ENCODE results near the gene SND1.

SND1 gene

DNA sequence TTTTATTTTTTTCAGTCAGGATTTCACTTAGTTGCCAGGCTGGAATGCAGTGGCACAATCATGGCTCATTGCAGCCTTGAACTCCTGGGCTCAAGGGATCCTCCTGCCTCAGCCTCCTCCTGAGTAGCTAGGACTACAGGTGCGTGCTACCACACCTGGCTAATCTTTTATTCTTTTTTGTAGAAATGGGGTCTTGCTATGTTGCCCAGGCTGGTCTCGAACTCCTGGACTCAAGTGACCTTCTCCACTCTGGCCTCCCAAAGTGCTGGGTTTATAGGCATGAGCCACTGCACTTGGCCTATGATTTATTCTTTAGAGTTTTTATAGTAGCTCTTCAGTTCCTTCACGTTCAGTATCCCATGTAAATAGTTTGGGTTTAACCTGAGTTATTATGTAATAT is 5.5 kb downstream of the SND1 start:
- DNase-seq (ENCODE audit: low spot score) = no peak
- TF ChIP-seq, protein P1, sequence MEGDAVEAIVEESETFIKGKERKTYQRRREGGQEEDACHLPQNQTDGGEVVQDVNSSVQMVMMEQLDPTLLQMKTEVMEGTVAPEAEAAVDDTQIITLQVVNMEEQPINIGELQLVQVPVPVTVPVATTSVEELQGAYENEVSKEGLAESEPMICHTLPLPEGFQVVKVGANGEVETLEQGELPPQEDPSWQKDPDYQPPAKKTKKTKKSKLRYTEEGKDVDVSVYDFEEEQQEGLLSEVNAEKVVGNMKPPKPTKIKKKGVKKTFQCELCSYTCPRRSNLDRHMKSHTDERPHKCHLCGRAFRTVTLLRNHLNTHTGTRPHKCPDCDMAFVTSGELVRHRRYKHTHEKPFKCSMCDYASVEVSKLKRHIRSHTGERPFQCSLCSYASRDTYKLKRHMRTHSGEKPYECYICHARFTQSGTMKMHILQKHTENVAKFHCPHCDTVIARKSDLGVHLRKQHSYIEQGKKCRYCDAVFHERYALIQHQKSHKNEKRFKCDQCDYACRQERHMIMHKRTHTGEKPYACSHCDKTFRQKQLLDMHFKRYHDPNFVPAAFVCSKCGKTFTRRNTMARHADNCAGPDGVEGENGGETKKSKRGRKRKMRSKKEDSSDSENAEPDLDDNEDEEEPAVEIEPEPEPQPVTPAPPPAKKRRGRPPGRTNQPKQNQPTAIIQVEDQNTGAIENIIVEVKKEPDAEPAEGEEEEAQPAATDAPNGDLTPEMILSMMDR (IDR thresholded peaks at IDR 0.05; ENCODE audit: borderline replicate concordance, control extremely low read depth, extremely low read depth, insufficient read depth, missing control alignments) = no peak
- in situ Hi-C loops (cut with MboI; ENCODE audit: low sequenced_read_pairs, unreplicated experiment) = no loop called here

DNA sequence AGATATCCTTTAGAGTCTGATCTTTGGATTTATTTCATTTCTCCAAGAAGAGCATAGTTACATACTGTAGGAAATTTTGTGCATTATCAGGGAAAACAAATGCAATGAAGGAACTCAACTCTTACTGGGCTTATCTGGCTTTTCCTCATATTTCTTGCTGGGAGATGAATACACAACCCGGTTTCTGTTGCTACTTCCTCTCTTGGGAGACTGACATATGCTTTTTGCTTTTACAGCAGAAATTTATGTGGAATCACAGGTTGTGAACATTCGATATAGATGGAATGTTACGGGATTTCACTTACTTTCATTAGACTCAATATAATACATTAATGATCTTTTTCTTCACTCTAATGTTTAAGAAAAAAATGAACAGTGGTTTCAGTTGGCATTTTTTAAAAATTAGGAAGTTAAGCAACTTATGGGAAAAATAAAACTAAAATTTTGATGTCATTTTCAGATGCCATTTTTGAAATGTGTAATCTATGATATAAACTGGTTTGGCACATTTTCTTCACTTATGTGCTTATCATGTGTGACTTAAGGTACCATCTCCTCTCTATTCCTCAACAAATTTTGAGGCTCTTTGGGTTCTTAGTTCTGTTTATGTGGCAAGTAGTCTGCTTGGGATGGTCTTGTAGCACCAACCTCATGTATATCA is 7.1 kb downstream of the SND1 start:
- TF ChIP-seq, protein P1 (IDR thresholded peaks at IDR 0.05; ENCODE audit: borderline replicate concordance, control extremely low read depth, extremely low read depth, insufficient read depth, missing control alignments) = no peak
- in situ Hi-C loops (cut with MboI; ENCODE audit: low sequenced_read_pairs, unreplicated experiment) = no loop called here
- DNase-seq (ENCODE audit: low spot score) = no peak

DNA sequence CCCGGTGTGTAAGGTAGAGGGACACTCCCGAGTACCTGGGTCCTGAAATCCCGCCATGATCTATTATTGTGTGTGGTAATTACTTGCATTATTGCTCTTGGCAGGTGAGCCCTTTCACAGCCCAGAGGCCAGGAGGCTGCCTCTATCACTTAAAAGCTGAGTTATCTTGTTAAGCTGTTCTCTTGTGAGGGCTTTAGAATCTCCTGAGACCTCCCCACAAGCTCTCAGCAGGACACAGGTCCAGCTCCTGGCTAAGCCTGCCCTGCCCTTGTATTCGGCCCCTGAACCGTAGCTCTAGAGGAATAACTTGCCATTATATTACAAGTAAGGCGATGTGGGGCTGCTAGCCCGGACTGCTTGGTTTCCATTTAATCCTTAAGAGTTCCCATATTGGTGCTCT is 13.9 kb downstream of the SND1 start:
- DNase-seq (ENCODE audit: low spot score) = no peak
- in situ Hi-C loops (cut with MboI; ENCODE audit: low sequenced_read_pairs, unreplicated experiment) = no loop called here
- TF ChIP-seq, protein P1 (IDR thresholded peaks at IDR 0.05; ENCODE audit: borderline replicate concordance, control extremely low read depth, extremely low read depth, insufficient read depth, missing control alignments) = no peak

DNA sequence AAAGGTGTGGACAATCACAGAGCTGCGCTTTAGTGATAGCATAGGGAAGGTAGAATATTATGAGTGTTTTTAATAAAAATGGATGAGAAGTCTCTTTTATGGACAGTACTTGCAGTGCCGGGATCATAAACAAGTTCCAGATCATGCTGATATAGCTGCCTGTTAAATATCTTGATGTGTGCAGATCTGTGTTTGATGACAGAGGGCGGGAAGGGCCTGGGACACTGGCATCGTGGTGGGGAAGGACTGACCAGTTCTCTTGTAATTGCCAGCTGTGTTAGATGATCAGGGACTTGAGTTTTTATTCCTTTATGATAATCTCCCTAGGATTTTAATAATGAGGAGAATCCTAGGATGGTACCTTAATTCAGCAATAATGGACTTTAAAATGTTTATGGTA is 14.6 kb downstream of the SND1 start:
- TF ChIP-seq, protein P1 (IDR thresholded peaks at IDR 0.05; ENCODE audit: borderline replicate concordance, control extremely low read depth, extremely low read depth, insufficient read depth, missing control alignments) = no peak
- in situ Hi-C loops (cut with MboI; ENCODE audit: low sequenced_read_pairs, unreplicated experiment) = no loop called here
- DNase-seq (ENCODE audit: low spot score) = no peak

DNA sequence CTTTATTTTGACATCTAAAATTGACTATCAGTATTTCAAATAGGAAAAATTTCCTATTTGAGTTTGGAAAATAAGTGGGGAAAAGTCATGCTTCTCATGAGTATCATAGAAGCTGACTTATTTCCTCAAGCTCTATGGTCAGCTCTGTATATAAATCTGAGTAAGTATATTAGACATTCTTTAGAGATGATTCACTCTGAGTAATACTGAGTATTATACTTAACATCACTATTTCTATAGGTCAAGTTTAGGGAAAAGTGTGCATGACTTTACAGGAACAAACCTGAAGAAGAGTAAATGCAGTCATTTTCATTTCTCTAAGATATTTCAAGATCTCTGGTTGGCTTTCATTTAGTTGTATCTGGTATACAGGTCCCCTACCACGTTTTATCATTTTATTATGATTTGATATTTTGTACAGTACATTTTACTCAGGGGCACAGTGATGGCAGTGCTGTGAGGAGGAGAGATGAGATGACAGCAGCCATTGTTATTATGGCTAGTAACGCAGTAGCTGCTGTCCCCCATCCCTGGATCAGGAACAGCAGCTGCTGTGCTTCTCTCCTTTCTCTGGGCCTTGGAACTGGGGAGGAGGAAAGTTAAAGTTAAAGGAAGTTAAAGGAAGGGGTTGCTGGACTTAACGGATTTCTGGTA is 15.2 kb downstream of the SND1 start:
- TF ChIP-seq, protein P1 (IDR thresholded peaks at IDR 0.05; ENCODE audit: borderline replicate concordance, control extremely low read depth, extremely low read depth, insufficient read depth, missing control alignments) = no peak
- in situ Hi-C loops (cut with MboI; ENCODE audit: low sequenced_read_pairs, unreplicated experiment) = no loop called here
- DNase-seq (ENCODE audit: low spot score) = no peak

DNA sequence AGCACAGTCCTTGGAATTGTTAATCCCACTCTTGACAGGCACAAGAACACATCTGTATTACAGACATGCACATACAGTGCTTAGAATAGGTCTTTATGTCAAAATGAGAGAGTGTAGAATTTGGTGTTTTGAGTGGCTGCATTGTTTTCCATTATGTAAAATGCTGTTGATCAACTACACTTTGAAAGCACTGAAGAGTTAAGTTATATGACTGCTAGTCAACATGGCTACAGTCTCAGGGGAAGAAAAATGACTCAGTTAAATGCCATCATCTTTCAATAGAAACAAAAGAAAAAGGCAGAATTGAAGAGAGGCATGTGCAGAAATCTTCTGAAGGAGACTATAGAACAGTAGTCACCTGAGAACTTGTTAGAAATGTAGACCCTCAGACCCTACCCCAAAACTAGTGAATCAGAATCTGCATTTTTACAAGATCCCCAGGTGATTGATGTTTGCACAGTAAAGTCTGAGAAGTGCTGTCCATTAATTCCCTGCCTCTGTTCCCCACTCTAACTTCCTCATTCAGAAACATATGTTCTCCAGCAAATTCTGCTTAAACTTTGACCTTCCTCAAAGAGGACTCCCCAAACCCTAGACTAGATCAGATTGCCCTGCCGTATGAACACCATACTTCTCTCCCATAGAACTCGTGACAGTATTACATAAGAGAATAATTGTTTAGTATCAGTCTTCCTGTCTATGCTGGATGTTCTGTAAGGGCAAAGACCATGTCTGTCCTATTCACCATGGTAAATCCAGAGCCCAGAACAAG is 16.0 kb downstream of the SND1 start:
- DNase-seq (ENCODE audit: low spot score) = no peak
- TF ChIP-seq, protein P1 (IDR thresholded peaks at IDR 0.05; ENCODE audit: borderline replicate concordance, control extremely low read depth, extremely low read depth, insufficient read depth, missing control alignments) = no peak
- in situ Hi-C loops (cut with MboI; ENCODE audit: low sequenced_read_pairs, unreplicated experiment) = no loop called here

All from GM13976 (cell line).